Colonic mucosa (tissue), 4 donors: ENCODE measurements around the gene CARMIL1. TPM values are rescaled to one million over a fixed set of nuclear protein-coding genes. Genes with fewer than 3 reads are reported as not detected.

Experiments
- DNase-seq: peaks from one replicate; pipeline ENCODE4 v3.0.0-alpha.2; 2020
- H3K27ac ChIP-seq: fragments of 200-600 bp; one replicate; pipeline ENCODE4 v1.8.0; 2021
- H3K27me3 ChIP-seq: fragments of 200-600 bp; one replicate; pipeline ENCODE4 v1.8.0; 2021
- H3K36me3 ChIP-seq: fragments of 200-600 bp; one replicate; pipeline ENCODE4 v1.8.0; 2021
- H3K4me1 ChIP-seq: fragments of 200-600 bp; one replicate; pipeline ENCODE4 v1.8.0; 2021; ENCODE audit warnings: mild to moderate bottlenecking
- H3K4me3 ChIP-seq: fragments of 200-600 bp; one replicate; pipeline ENCODE4 v1.8.0; 2021
- H3K9ac ChIP-seq, 2 donors: one replicate each; pipeline ENCODE4 v1.7.0; 2013; ENCODE audit warnings: control low read depth in 2 of 2, low read depth in 2 of 2, low read length in 2 of 2
- H3K9me3 ChIP-seq: fragments of 200-600 bp; one replicate; pipeline ENCODE4 v1.8.0; 2021
- intact Hi-C: fragments of 100-400 bp; cut with DNase I; formaldehyde crosslinking; loops from one replicate; pipeline ENCODE4 v1.14.1; 2022
- total RNA-seq, 2 donors: library from RNA; stranded (reverse); fragmentation: NEBNext Ultra II Directional in 1 of 2; extraction: Animal tissue kit (Norgen Biotek cat#: 25700) in 1 of 2; gene quantifications; one replicate each; pipeline ENCODE4 v1.2.1, GENCODE V29; 2021
- TF ChIP-seq, protein P1 (sequence below): fragments of 200-600 bp; IDR thresholded peaks from one replicate; pipeline ENCODE4 v1.8.0; 2022; ENCODE audit warnings: antibody characterized with exemption, mild to moderate bottlenecking
- donor health status: healthy.
- donor health status: DM: no; HTN: no; CAD: no.
- donor health status: DM: no; HTN: no; CAD: no.

Gene CARMIL1
- total RNA-seq, 2 donors from 2014 or later = 38.6 to 50.2 TPM

DNA sequence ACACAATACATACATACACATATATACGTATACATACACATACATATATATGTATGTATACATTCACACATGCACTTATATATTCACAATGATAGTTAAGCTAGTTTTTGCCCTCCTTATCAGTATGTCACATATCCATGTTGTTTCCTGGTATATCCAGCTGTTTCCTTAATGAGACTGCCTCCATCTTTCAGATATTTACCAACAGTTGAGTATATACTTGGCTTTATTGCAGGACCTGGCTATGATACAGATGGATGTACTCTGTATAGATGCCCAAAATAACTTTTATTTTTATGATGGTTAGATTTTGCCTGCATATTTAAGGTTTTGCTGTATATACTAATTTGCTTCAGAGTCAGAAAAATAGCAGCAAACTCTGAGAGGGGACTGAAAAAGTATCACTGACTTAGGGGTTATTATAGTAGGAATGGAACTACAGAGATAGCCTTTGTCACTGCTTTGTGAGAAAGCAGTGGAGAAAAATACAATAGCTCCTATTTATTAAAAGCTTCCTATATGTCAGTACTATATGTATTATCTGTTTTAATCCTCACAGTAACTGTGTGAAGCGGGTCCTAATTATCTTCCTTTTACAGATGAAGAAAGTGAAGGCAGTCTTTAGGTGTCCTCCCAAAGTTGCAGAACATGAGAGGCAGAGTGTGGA, 35.5 kb downstream of the CARMIL1 start:
- Histone ChIP-seq H3K27ac (no peak overlapping the region), H3K9ac (no peak overlapping the region), H3K4me1 (no peaks in the 10 kb centered on the region), H3K27me3 (no peaks in the 10 kb centered on the region), H3K9me3 (no peaks in the 10 kb centered on the region), H3K4me3 (no peak overlapping the region), H3K36me3 (no peaks in the 10 kb centered on the region)
- intact Hi-C loops = no loop called here
- DNase-seq = no peak
- TF ChIP-seq, protein P1, sequence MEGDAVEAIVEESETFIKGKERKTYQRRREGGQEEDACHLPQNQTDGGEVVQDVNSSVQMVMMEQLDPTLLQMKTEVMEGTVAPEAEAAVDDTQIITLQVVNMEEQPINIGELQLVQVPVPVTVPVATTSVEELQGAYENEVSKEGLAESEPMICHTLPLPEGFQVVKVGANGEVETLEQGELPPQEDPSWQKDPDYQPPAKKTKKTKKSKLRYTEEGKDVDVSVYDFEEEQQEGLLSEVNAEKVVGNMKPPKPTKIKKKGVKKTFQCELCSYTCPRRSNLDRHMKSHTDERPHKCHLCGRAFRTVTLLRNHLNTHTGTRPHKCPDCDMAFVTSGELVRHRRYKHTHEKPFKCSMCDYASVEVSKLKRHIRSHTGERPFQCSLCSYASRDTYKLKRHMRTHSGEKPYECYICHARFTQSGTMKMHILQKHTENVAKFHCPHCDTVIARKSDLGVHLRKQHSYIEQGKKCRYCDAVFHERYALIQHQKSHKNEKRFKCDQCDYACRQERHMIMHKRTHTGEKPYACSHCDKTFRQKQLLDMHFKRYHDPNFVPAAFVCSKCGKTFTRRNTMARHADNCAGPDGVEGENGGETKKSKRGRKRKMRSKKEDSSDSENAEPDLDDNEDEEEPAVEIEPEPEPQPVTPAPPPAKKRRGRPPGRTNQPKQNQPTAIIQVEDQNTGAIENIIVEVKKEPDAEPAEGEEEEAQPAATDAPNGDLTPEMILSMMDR = no peak

DNA sequence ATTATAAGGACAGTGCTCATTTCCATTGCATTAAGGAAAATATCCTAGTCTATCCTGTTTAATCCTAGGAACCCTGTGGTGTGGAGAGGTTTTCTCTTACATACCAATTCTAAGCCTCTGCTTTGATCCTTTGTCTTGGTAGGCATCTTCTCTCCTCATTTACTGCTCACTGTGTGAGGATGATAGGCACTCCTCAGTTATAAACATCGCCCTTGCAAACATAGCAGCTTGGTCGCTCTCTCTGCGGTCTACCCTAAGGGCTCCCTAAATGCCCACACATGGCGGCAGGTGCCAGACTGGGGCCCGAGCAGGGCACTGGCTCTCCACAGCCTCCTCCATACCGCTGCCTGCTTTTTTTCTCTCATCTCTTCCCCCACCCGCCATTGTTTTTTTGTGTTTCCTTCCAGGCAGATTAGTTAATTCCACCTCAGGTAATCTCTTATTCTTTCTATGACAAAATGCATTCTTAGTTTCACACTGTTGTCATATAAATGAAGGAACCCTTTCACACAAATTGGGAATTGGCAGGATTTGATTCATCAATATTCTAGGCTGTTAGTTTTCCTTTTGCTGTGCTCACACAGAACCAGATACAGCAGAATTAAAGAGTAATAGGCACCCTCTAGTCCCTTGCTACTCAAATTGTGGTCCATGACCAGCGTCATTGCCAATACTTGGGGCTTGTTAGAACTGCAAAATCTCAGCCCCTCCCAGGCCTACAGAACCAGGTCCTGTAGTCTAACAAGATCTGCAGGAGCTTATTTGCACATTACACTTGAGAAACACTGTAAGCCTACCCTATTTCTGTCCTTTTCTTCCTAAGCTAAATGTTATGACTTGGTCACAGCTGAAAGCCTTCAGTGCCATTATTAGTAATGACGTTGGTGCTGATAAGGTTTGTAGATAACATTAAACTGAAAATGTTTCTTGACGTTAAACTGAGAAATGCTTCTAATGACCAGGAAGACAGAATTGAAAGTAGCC, 36.3 kb downstream of the CARMIL1 start:
- Histone ChIP-seq H3K9ac (no peak overlapping the region), H3K27me3 (no peaks in the 10 kb centered on the region), H3K4me3 (no peak overlapping the region), H3K36me3 (no peaks in the 10 kb centered on the region), H3K9me3 (no peaks in the 10 kb centered on the region), H3K4me1 (no peaks in the 10 kb centered on the region), H3K27ac (no peak overlapping the region)
- DNase-seq = no peak
- intact Hi-C loops = no loop called here
- TF ChIP-seq, protein P1 = no peak

DNA sequence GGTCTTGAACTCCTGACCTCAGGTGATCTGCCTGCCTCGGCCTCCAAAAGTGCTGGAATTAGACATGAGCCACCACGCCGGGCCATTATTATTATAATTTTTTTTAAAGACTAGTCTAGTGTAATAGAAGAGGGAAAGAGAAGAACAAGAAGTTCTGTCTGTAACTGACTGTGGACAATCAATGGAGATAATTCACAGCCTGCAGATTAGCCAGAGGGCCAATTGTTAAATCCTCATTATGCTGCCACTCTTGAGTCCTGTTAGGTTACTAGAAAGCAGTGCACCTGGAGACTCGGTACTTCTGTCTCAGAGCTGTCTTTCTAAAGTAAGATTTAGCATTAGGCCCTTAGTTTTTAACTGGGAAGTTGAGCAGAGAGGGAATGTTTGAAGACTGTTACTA, 37.5 kb downstream of the CARMIL1 start:
- no peak overlapping the region for H3K9ac ChIP-seq
- intact Hi-C loops = no loop called here
- H3K27me3 ChIP-seq = no peaks in the 10 kb centered on the region
- H3K36me3 ChIP-seq = no peaks in the 10 kb centered on the region
- no peaks in the 10 kb centered on the region for H3K4me1 ChIP-seq
- TF ChIP-seq, protein P1 = no peak
- no peaks in the 10 kb centered on the region for H3K9me3 ChIP-seq
- H3K4me3 ChIP-seq = no peak overlapping the region
- H3K27ac ChIP-seq = no peak overlapping the region
- no peak for DNase-seq

DNA sequence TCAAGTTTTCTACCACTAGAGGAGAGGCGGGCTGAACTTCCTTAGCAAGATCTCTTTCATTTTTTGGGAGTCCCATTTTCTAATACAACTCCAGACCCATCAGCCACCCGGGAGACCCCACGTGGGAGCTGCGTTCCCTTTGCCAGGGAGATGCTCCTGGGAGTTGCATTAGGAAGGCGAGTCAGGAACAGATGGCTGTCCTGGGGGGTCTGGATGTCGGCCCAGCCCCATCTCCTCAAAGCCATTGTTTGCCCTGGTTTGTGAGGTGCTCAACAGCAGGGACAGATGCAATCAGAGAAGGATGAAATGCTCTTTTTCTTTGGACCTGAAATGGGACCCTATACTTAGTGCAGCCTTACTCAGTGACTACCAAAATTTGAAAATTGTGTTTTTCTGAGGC, 39.4 kb downstream of the CARMIL1 start:
- no peak overlapping the region for H3K27ac ChIP-seq
- DNase-seq = no peak
- no peaks in the 10 kb centered on the region for H3K9me3 ChIP-seq
- H3K4me3 ChIP-seq = no peak overlapping the region
- no peaks in the 10 kb centered on the region for H3K27me3 ChIP-seq
- no peaks in the 10 kb centered on the region for H3K4me1 ChIP-seq
- intact Hi-C loops = no loop called here
- TF ChIP-seq, protein P1 = no peak
- no peak overlapping the region for H3K9ac ChIP-seq
- no peaks in the 10 kb centered on the region for H3K36me3 ChIP-seq

DNA sequence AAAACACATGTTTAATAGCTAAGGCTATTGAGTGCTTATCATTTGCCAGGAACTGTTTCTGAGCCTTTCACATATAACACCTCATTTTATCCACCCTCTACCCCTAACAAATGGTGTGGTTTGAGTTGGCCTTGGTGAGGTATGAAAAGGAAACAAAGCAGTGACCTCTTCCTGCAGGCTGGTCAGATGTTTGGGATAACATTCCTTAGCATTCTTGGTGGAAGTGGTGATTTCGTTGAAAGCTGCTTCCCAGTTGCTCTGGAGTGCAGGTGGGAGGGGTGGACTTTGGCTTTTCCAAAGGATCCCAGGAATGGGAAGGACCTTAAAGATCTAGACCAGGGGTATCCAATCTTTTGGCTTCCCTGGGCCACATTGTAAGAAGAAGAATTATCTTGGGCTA, 41.3 kb downstream of the CARMIL1 start:
- no peaks in the 10 kb centered on the region for H3K9me3 ChIP-seq
- H3K4me1 ChIP-seq = no peaks in the 10 kb centered on the region
- H3K36me3 ChIP-seq = no peaks in the 10 kb centered on the region
- no peak for DNase-seq
- no peak overlapping the region for H3K27ac ChIP-seq
- TF ChIP-seq, protein P1 = no peak
- no peak overlapping the region for H3K4me3 ChIP-seq
- H3K27me3 ChIP-seq = no peaks in the 10 kb centered on the region
- intact Hi-C loops = no loop called here
- no peak overlapping the region for H3K9ac ChIP-seq
